IMR-90 (cell line): ENCODE measurements around the gene RNF217. TPM values are rescaled to one million over a fixed set of nuclear protein-coding genes. Genes with fewer than 3 reads are reported as not detected.

Source experiments
- ATAC-seq: fragments of 200-7000 bp; cut with Tn5 transposase; 2 replicates; pipeline ENCODE4 v1.9.1; 2020; ENCODE audit warnings: low read depth, mild to moderate bottlenecking, moderate library complexity
- BruUV-seq: library from RNA; stranded (reverse); fragments of 400-500 nt; replicated peaks from 2 replicates; lab custom pipeline; 2021; lab: Mats Ljungman, UMichigan
- CTCF ChIA-PET: fragments of 300-600 bp; formaldehyde crosslinking; extraction: SDS; loops from one replicate; lab custom pipeline; 2021; ENCODE audit warnings: antibody characterized with exemption; lab: Yijun Ruan, JAX
- POLR2A ChIA-PET: fragments of 300-600 bp; sonication (Branson Sonifier 250); formaldehyde crosslinking; loops from one replicate; lab custom pipeline; 2022; ENCODE audit warnings: antibody characterized with exemption; ENCODE audit not compliant: unreplicated experiment; lab: Charles Lee
- DNase-seq: peaks from one replicate; pipeline ENCODE4 v3.0.0; 2013
- H2AFZ ChIP-seq: replicated peaks from 2 replicates; pipeline ENCODE3; 2013; ENCODE audit warnings: low read length, mild to moderate bottlenecking; ENCODE audit not compliant: poor library complexity
- H2AK5ac ChIP-seq: 2 replicates; pipeline ENCODE4 v1.6.1; 2013; ENCODE audit warnings: low read depth, low read length, inconsistent platforms
- H2AK9ac ChIP-seq: replicated peaks from 2 replicates; pipeline ENCODE3; 2013; ENCODE audit warnings: mild to moderate bottlenecking, low read depth, low read length, moderate library complexity; ENCODE audit not compliant: poor library complexity
- H2BK120ac ChIP-seq: 2 replicates; pipeline ENCODE4 v1.6.1; 2013; ENCODE audit warnings: low read depth, low read length, inconsistent platforms
- H2BK15ac ChIP-seq: 3 replicates; pipeline ENCODE4 v1.6.1; 2013; ENCODE audit warnings: low read depth, low read length, inconsistent platforms
- H2BK20ac ChIP-seq: 2 replicates; pipeline ENCODE4 v1.6.1; 2013; ENCODE audit warnings: low read depth, mild to moderate bottlenecking, inconsistent platforms, low read length, moderate library complexity
- H2BK5ac ChIP-seq: 2 replicates; pipeline ENCODE4 v1.6.1; 2013; ENCODE audit warnings: mild to moderate bottlenecking, low read depth, low read length, inconsistent platforms; ENCODE audit not compliant: poor library complexity, severe bottlenecking
- H3K14ac ChIP-seq: replicated peaks from 2 replicates; pipeline ENCODE4 v1.6.1; 2013; ENCODE audit warnings: low read depth, low read length, inconsistent platforms
- H3K18ac ChIP-seq: 2 replicates; pipeline ENCODE4 v1.6.1; 2013; ENCODE audit warnings: low read depth, low read length, control low read depth
- H3K23ac ChIP-seq: 2 replicates; pipeline ENCODE4 v1.6.1; 2013; ENCODE audit warnings: low read depth, low read length, inconsistent platforms
- H3K27ac ChIP-seq: 2 replicates; pipeline ENCODE4 v1.5.1; 2013; ENCODE audit warnings: mild to moderate bottlenecking, control low read depth, low read length; ENCODE audit not compliant: insufficient read depth
- H3K27me3 ChIP-seq: 2 replicates; pipeline ENCODE4 v1.6.1; 2013; ENCODE audit warnings: low read length; ENCODE audit not compliant: control insufficient read depth, insufficient read depth
- H3K36me3 ChIP-seq: 2 replicates; pipeline ENCODE4 v1.6.1; 2013; ENCODE audit warnings: low read length, mixed read lengths; ENCODE audit not compliant: control insufficient read depth, insufficient read depth
- H3K4ac ChIP-seq: 2 replicates; pipeline ENCODE4 v1.6.1; 2013; ENCODE audit warnings: low read depth, low read length, inconsistent platforms
- H3K4me1 ChIP-seq: 2 replicates; pipeline ENCODE4 v1.6.1; 2013; ENCODE audit warnings: low read length, mixed read lengths; ENCODE audit not compliant: control insufficient read depth, insufficient read depth
- H3K4me2 ChIP-seq: 2 replicates; pipeline ENCODE4 v1.6.1; 2013; ENCODE audit warnings: low read depth, mild to moderate bottlenecking, control low read depth, low read length, moderate library complexity
- H3K4me3 ChIP-seq: 2 replicates; pipeline ENCODE4 v1.5.1; 2013; ENCODE audit warnings: low read depth, mild to moderate bottlenecking, control low read depth, low read length, moderate library complexity; ENCODE audit not compliant: insufficient read depth
- H3K56ac ChIP-seq: 2 replicates; pipeline ENCODE4 v1.6.1; 2013; ENCODE audit warnings: low read length, inconsistent platforms; ENCODE audit not compliant: insufficient read depth; ENCODE audit errors: extremely low read depth
- H3K79me1 ChIP-seq, 2 experiments: 2 replicates each; pipeline ENCODE4 v1.6.1; 2013; ENCODE audit warnings: low read length in 2 of 2, inconsistent platforms in 1 of 2, low read depth in 1 of 2
- H3K9ac ChIP-seq: 2 replicates; pipeline ENCODE4 v1.6.1; 2013; ENCODE audit warnings: low read depth, low read length, control low read depth
- H3K9me1 ChIP-seq: 2 replicates; pipeline ENCODE4 v1.6.1; 2013; ENCODE audit warnings: low read length, inconsistent platforms; ENCODE audit not compliant: insufficient read depth
- H3K9me3 ChIP-seq: 2 replicates; pipeline ENCODE4 v1.6.1; 2013; ENCODE audit warnings: low read length; ENCODE audit not compliant: control insufficient read depth, insufficient read depth
- H4K20me1 ChIP-seq: 2 replicates; pipeline ENCODE4 v1.6.1; 2013; ENCODE audit warnings: low read length, inconsistent platforms; ENCODE audit not compliant: insufficient read depth
- H4K5ac ChIP-seq: 2 replicates; pipeline ENCODE4 v1.6.1; 2013; ENCODE audit warnings: mild to moderate bottlenecking, low read depth, low read length, control low read depth
- H4K8ac ChIP-seq, 2 experiments: 2 replicates each; pipeline ENCODE4 v1.6.1; 2013; ENCODE audit warnings: low read depth in 2 of 2, low read length in 2 of 2, control low read depth in 1 of 2, inconsistent platforms in 1 of 2
- H4K91ac ChIP-seq: 2 replicates; pipeline ENCODE4 v1.6.1; 2013; ENCODE audit warnings: low read depth, low read length, inconsistent platforms; ENCODE audit not compliant: insufficient read depth
- BHLHE40 ChIP-seq: fragments of 150-350 bp; IDR thresholded peaks from 2 replicates; pipeline ENCODE4 v1.6.1; 2016; ENCODE audit warnings: mild to moderate bottlenecking, low read depth, low read length
- FOS ChIP-seq: fragments of 150-350 bp; IDR thresholded peaks from 2 replicates; pipeline ENCODE4 v1.6.1; 2016; ENCODE audit warnings: low read depth, low read length
- MAZ ChIP-seq: IDR thresholded peaks from 2 replicates; pipeline ENCODE4 v1.6.1; 2012; ENCODE audit warnings: low read depth, mild to moderate bottlenecking, low read length, improper control_type of control experiment, moderate library complexity, borderline replicate concordance
- RAD21 ChIP-seq: IDR thresholded peaks from 2 replicates; pipeline ENCODE4 v1.6.1; 2012; ENCODE audit warnings: low read length, improper control_type of control experiment
- RCOR1 ChIP-seq: IDR thresholded peaks from 2 replicates; pipeline ENCODE4 v1.6.1; 2012; ENCODE audit warnings: mild to moderate bottlenecking, low read length, improper control_type of control experiment; ENCODE audit not compliant: insufficient replicate concordance
- USF2 ChIP-seq: fragments of 150-350 bp; IDR thresholded peaks from 2 replicates; pipeline ENCODE4 v1.6.1; 2017; ENCODE audit warnings: mild to moderate bottlenecking, antibody characterized with exemption, low read length, low read depth
- WGBS, 2 experiments: methylation state at CpG; one replicate each; pipeline versions ENCODE4 v1.1.5 to v1.1.7; 2013; ENCODE audit warnings: missing lambda C conversion rate in 2 of 2; ENCODE audit not compliant: insufficient read length in 1 of 2; ENCODE audit errors: extremely low coverage in 2 of 2; 5-methylcytosine and 5-hydroxymethylcytosine counted together
- dilution Hi-C: fragments of 300-500 bp; cut with HindIII; formaldehyde crosslinking; loops from one replicate; pipeline ENCODE4 v1.14.3; 2018; ENCODE audit warnings: low sequenced_read_pairs; ENCODE audit not compliant: unreplicated experiment
- in situ Hi-C: fragments of 300-500 bp; cut with MboI; formaldehyde crosslinking; loops from 3 replicates; pipeline ENCODE4 v1.14.3; 2019; ENCODE audit warnings: low sequenced_read_pairs, inconsistent platforms, mixed read lengths
- intact Hi-C: fragments of 100-400 bp; cut with micrococcal nuclease; formaldehyde crosslinking; loops from 2 replicates; pipeline ENCODE4 v1.10.0; 2022
- polyA plus RNA-seq, 3 experiments: library from polyadenylated mRNA; depleted of rRNA; stranded (reverse); fragments of >200 nt; gene quantifications; 2 replicates each; pipeline ENCODE4 v1.2.3, GENCODE V29; 2012; ENCODE audit warnings: low replicate concordance in 1 of 3
- total RNA-seq: library from RNA; depleted of rRNA; stranded (reverse); fragments of >200 nt; gene quantifications from 2 replicates; pipeline ENCODE4 v1.2.3, GENCODE V29; 2012

The RNF217 gene
- total and polyA plus RNA-seq, 2 of the 4 experiments (the other 2 are of a cell fraction), result 11.7 to 20.4 TPM

- H2AK5ac ChIP-seq, result 0 out of 2 replicates have a peak overlapping the region, but pooled peaks have one; percentile 40
- peaks cover 6% of the 10 kb centered on the region for H3K9me1 ChIP-seq
- H3K18ac ChIP-seq, result peak overlapping the region; percentile 80; the same call in 1 of the 2 replicates
- H3K23ac ChIP-seq, result peak overlapping the region; percentile 2; the same call in 1 of the 2 replicates
- H3K4me3 ChIP-seq, result peak overlapping the region; percentile 12; the same call in 1 of the 2 replicates
- peak overlapping the region; percentile 30; the same call in 1 of the 2 replicates for H3K4ac ChIP-seq
- peak overlapping the region; percentile 63; the same call in 1 of the 2 replicates for H3K9ac ChIP-seq
- DNase-seq (peak; percentile 76), ATAC-seq (peak; percentile 3)
- peak overlapping the region; percentile 7; the same call in 1 of the 2 replicates for H4K91ac ChIP-seq
- POLR2A ChIA-PET, result interaction anchor here (0.6 to 1.5 kb wide), 4 partner anchors 73 to 207 kb away, joined by 3 to 10 read pairs (median 6); no protein-coding TSS in a partner anchor
- no TSS peak for BruUV-seq
- TF ChIP-seq MAZ, result no peak
- TF ChIP-seq RCOR1, result no peak
- no peak for TF ChIP-seq FOS
- peak; percentile 60; the same call in 1 of the 2 replicates for TF ChIP-seq BHLHE40
- TF ChIP-seq RAD21, result no peak
- TF ChIP-seq USF2, result peak; percentile 83
- peak overlapping the region; percentile 60; the same call in 1 of the 2 replicates for H2BK20ac ChIP-seq
- H3K14ac ChIP-seq, result peak overlapping the region; percentile 17; the same call in 1 of the 2 replicates
- WGBS, 2 experiments, result no CpG with 5 or more reads among the region's 5 CpGs
- 0 out of 2 replicates have a peak overlapping the region, but pooled peaks have one; percentile 32 for H3K56ac ChIP-seq
- H4K8ac ChIP-seq, result peak overlapping the region; percentile 10 to 51; a peak in 2 of 4 replicates
- in situ Hi-C loops, result no loop called here
- H3K4me2 ChIP-seq, result peak overlapping the region; percentile 94; the same call in 1 of the 2 replicates
- peaks cover 18% of the 10 kb centered on the region for H3K4me1 ChIP-seq
- H4K5ac ChIP-seq, result peak overlapping the region; percentile 59; the same call in 1 of the 2 replicates
- CTCF ChIA-PET, result interaction anchor here (0.6 to 1.1 kb wide), 6 partner anchors 18 to 242 kb away, joined by 3 to 6 read pairs (median 3); no protein-coding TSS in a partner anchor
- H4K20me1 ChIP-seq, result no peaks in the 10 kb centered on the region
- H2BK5ac ChIP-seq, result peak overlapping the region; percentile 84
- H2BK120ac ChIP-seq, result peak overlapping the region; percentile 26
- intact Hi-C loops, result no loop called here
- no peaks in the 10 kb centered on the region for H3K27me3 ChIP-seq
- H2AK9ac ChIP-seq, result no peak overlapping the region
- peak overlapping the region; percentile 58 for H2AFZ ChIP-seq
- H3K36me3 ChIP-seq, result no peaks in the 10 kb centered on the region
- H3K27ac ChIP-seq, result peak overlapping the region; percentile 54; the same call in 1 of the 2 replicates
- peak overlapping the region; percentile 40; the same call in 1 of the 3 replicates for H2BK15ac ChIP-seq
- no peaks in the 10 kb centered on the region; a peak in 1 of 4 replicates for H3K79me1 ChIP-seq
- H3K9me3 ChIP-seq, result no peaks in the 10 kb centered on the region
- dilution Hi-C loops, result no loop called here
Measured at GRCh38 chr6:125095580-125096301, 133.5 kb downstream of the RNF217 start.
